Breast epithelium (tissue), 4 donors: ENCODE data around the gene CIRBP. TPM values are rescaled to one million over a fixed set of nuclear protein-coding genes. Genes with fewer than 3 reads are reported as not detected.
A peak's percentile ranks its signal among the peaks of the same experiment; 100 is the strongest.

Experiments used
- DNase-seq, 2 donors: peaks; one replicate each; pipeline ENCODE4 v3.0.0-alpha.2; 2019; ENCODE audit warnings: low spot score in 2 of 2
- H3K27ac ChIP-seq, 2 donors: fragments of 200-600 bp; sonication (generic) in 1 of 2; one replicate each; pipeline ENCODE4 v1.5.1; 2016 to 2019; ENCODE audit warnings: mild to moderate bottlenecking in 1 of 2
- H3K27me3 ChIP-seq, 2 donors: fragments of 200-600 bp; sonication (generic) in 1 of 2; one replicate each; pipeline versions ENCODE4 v1.5.1 to v1.6.0; 2017 to 2019; ENCODE audit warnings: control low read depth in 1 of 2, mild to moderate bottlenecking in 1 of 2
- H3K36me3 ChIP-seq: fragments of 200-600 bp; one replicate; pipeline ENCODE4 v1.5.1; 2019
- H3K4me1 ChIP-seq, 2 donors: fragments of 200-600 bp; sonication (generic); one replicate each; pipeline ENCODE4 v1.5.1; 2016 to 2019; ENCODE audit warnings: control low read depth in 1 of 2
- H3K4me3 ChIP-seq, 3 donors: fragments of 200-600 bp; sonication (generic); 1 replicate in 2 of 3; 2 replicates in 1 of 3; pipeline ENCODE4 v1.5.1; 2016 to 2019; ENCODE audit warnings: mild to moderate bottlenecking in 3 of 3, moderate library complexity in 2 of 3
- H3K9me3 ChIP-seq, 2 donors: fragments of 200-600 bp; sonication (generic) in 1 of 2; one replicate each; pipeline ENCODE4 v1.5.1; 2016 to 2019; ENCODE audit warnings: control low read depth in 1 of 2
- CTCF ChIP-seq, 3 donors: fragments of 450-650 bp; IDR thresholded peaks; one replicate each; pipeline ENCODE4 v1.5.1; 2016 to 2017; ENCODE audit warnings: antibody characterized with exemption in 3 of 3, mild to moderate bottlenecking in 3 of 3, moderate library complexity in 3 of 3
- POLR2A ChIP-seq: fragments of 450-650 bp; IDR thresholded peaks from one replicate; pipeline ENCODE4 v1.6.1; 2016; ENCODE audit warnings: antibody characterized with exemption, mild to moderate bottlenecking, moderate library complexity
- POLR2AphosphoS5 ChIP-seq, 3 donors: sonication (generic); formaldehyde crosslinking; IDR thresholded peaks; one replicate each; pipeline ENCODE4 v1.6.1; 2017; ENCODE audit warnings: antibody characterized with exemption in 3 of 3
- intact Hi-C: fragments of 100-400 bp; cut with DNase I; formaldehyde crosslinking; loops from one replicate; pipeline ENCODE4 v1.15.1; 2023; ENCODE audit warnings: low total_unique reads
- total RNA-seq, 3 donors: library from RNA; depleted of rRNA; stranded (reverse); fragments of >200 nt; gene quantifications; one replicate each; pipeline ENCODE4 v1.1.0, GENCODE V29; 2016

The CIRBP gene
- total RNA-seq, 3 donors from 2014 or later = 458 to 758 (median 656) TPM

GRCh38 chr19:1285737-1286360 lies 16.7 kb downstream of the CIRBP start, which contains the start of gene EFNA2:
Gene EFNA2, plus strand, starts transcription at chr19:1285873. Its CDS starts 296 bp downstream, at chr19:1286169.
- H3K27me3 ChIP-seq = peaks cover 23 to 74% of the 10 kb centered on the region in 2 donors
- peak within 1 kb of the TSS in 2 of 3 donors; percentile 24 to 57 for H3K4me3 ChIP-seq
- intact Hi-C loops = no loop called here
- no peaks in the 10 kb centered on the region for H3K4me1 ChIP-seq
- no peak for TF ChIP-seq POLR2A
- TF ChIP-seq CTCF (IDR thresholded peaks at IDR 0.05) = no peak
- TF ChIP-seq POLR2AphosphoS5 (IDR thresholded peaks at IDR 0.05) = no peak
- no peaks in the 10 kb centered on the region for H3K36me3 ChIP-seq
- DNase-seq = no peak
- no peaks in the 10 kb centered on the region for H3K9me3 ChIP-seq
- H3K27ac ChIP-seq = no peak within 1 kb of the TSS

- H3K27me3 ChIP-seq = peaks cover 23 to 83% of the 10 kb centered on the region in 2 donors
Measured at GRCh38 chr19:1286487-1287353, 17.6 kb downstream of the CIRBP start.

GRCh38 chr19:1287354-1288225 lies 18.5 kb downstream of the CIRBP start:
- peak overlapping the region in 1 of 3 donors; percentile 22 for H3K4me3 ChIP-seq
- H3K9me3 ChIP-seq = no peaks in the 10 kb centered on the region
- TF ChIP-seq POLR2AphosphoS5 (IDR thresholded peaks at IDR 0.05) = no peak
- H3K27me3 ChIP-seq = peaks cover 23 to 92% of the 10 kb centered on the region in 2 donors
- no peak overlapping the region for H3K27ac ChIP-seq
- H3K36me3 ChIP-seq = no peaks in the 10 kb centered on the region
- intact Hi-C loops = no loop called here
- DNase-seq = no peak
- H3K4me1 ChIP-seq = no peaks in the 10 kb centered on the region

More at GRCh38 chr19:1286487-1287353, 17.6 kb downstream of the CIRBP start:
- H3K9me3 ChIP-seq = no peaks in the 10 kb centered on the region
- no peaks in the 10 kb centered on the region for H3K4me1 ChIP-seq
- intact Hi-C loops = no loop called here
- H3K27ac ChIP-seq = no peak overlapping the region
- no peaks in the 10 kb centered on the region for H3K36me3 ChIP-seq
- no peak for TF ChIP-seq CTCF (IDR thresholded peaks at IDR 0.05)
- TF ChIP-seq POLR2A = no peak
- TF ChIP-seq POLR2AphosphoS5 (IDR thresholded peaks at IDR 0.05) = no peak
- DNase-seq = no peak
- peak overlapping the region in 1 of 3 donors; percentile 57 for H3K4me3 ChIP-seq

- Histone ChIP-seq H3K4me1 (no peaks in the 10 kb centered on the region), H3K36me3 (no peaks in the 10 kb centered on the region), H3K9me3 (no peaks in the 10 kb centered on the region), H3K27me3 (peaks cover 24 to 93% of the 10 kb centered on the region in 2 donors), H3K27ac (no peak overlapping the region), H3K4me3 (no peak overlapping the region)
- TF ChIP-seq POLR2A (no peak), POLR2AphosphoS5 (IDR thresholded peaks at IDR 0.05) (no peak), CTCF (IDR thresholded peaks at IDR 0.05) (no peak)
- no peak for DNase-seq
- intact Hi-C loops = no loop called here
Measured at GRCh38 chr19:1288226-1288612, 19.1 kb downstream of the CIRBP start.
